H1 (cell line): ENCODE results near the gene RBMS2.

Experiments used
- EGR1 ChIP-seq: IDR thresholded peaks from 2 replicates; pipeline ENCODE4 v1.6.1; 2011; ENCODE audit warnings: low read depth, low read length, borderline replicate concordance
- NRF1 ChIP-seq: IDR thresholded peaks from 2 replicates; pipeline ENCODE4 v1.6.1; 2011; ENCODE audit warnings: mild to moderate bottlenecking, low read depth, low read length, improper control_type of control experiment
- PHF8 ChIP-seq: fragments of 200-600 bp; sonication (generic); conservative IDR thresholded peaks from 2 replicates; pipeline ENCODE4 v1.7.1; 2012; ENCODE audit warnings: low read depth, mild to moderate bottlenecking, inconsistent platforms, low read length, moderate library complexity
- POLR2AphosphoS5 ChIP-seq: IDR thresholded peaks from 2 replicates; pipeline ENCODE4 v1.6.1; 2011; ENCODE audit warnings: low read depth, low read length
- SP1 ChIP-seq: IDR thresholded peaks from 2 replicates; pipeline ENCODE4 v1.6.1; 2011; ENCODE audit warnings: low read depth, low read length
- TCF12 ChIP-seq: IDR thresholded peaks from 2 replicates; pipeline ENCODE4 v1.6.1; 2011; ENCODE audit warnings: low read depth, mild to moderate bottlenecking, low read length
- TEAD4 ChIP-seq: IDR thresholded peaks from 2 replicates; pipeline ENCODE4 v1.6.1; 2012; ENCODE audit warnings: low read depth, low read length, inconsistent platforms, mixed read lengths
- TF ChIP-seq, protein P1 (sequence below), 3 experiments: IDR thresholded peaks; 1 replicate in 2 of 3; 2 replicates in 1 of 3; pipeline versions ENCODE4 v1.5.1 to v1.6.1; 2011; ENCODE audit warnings: low read length in 3 of 3, mild to moderate bottlenecking in 3 of 3, inconsistent platforms in 2 of 3, low read depth in 1 of 3, moderate library complexity in 1 of 3; ENCODE audit not compliant: insufficient read depth in 1 of 3; ENCODE audit errors: control extremely low read depth in 1 of 3
- TF ChIP-seq, protein P2 (sequence below): IDR thresholded peaks from 2 replicates; pipeline ENCODE4 v1.6.1; 2012; ENCODE audit warnings: low read length, inconsistent platforms

- TF ChIP-seq POLR2AphosphoS5 (no peak), TEAD4 (no peak), SP1 (peak; percentile 74; the same call in 1 of the 2 replicates), PHF8 (no peak), TCF12 (no peak), EGR1 (peak; percentile 43; the same call in 1 of the 2 replicates), NRF1 (no peak)
- TF ChIP-seq, protein P1, sequence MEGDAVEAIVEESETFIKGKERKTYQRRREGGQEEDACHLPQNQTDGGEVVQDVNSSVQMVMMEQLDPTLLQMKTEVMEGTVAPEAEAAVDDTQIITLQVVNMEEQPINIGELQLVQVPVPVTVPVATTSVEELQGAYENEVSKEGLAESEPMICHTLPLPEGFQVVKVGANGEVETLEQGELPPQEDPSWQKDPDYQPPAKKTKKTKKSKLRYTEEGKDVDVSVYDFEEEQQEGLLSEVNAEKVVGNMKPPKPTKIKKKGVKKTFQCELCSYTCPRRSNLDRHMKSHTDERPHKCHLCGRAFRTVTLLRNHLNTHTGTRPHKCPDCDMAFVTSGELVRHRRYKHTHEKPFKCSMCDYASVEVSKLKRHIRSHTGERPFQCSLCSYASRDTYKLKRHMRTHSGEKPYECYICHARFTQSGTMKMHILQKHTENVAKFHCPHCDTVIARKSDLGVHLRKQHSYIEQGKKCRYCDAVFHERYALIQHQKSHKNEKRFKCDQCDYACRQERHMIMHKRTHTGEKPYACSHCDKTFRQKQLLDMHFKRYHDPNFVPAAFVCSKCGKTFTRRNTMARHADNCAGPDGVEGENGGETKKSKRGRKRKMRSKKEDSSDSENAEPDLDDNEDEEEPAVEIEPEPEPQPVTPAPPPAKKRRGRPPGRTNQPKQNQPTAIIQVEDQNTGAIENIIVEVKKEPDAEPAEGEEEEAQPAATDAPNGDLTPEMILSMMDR (IDR thresholded peaks at IDR 0.05; ENCODE audit: control extremely low read depth in 1 of 3, insufficient read depth in 1 of 3, low read depth in 1 of 3, low read length in 3 of 3), result no peak
- TF ChIP-seq, protein P2, sequence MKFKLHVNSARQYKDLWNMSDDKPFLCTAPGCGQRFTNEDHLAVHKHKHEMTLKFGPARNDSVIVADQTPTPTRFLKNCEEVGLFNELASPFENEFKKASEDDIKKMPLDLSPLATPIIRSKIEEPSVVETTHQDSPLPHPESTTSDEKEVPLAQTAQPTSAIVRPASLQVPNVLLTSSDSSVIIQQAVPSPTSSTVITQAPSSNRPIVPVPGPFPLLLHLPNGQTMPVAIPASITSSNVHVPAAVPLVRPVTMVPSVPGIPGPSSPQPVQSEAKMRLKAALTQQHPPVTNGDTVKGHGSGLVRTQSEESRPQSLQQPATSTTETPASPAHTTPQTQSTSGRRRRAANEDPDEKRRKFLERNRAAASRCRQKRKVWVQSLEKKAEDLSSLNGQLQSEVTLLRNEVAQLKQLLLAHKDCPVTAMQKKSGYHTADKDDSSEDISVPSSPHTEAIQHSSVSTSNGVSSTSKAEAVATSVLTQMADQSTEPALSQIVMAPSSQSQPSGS, result no peak
These were observed 110.4 kb downstream of the RBMS2 start for GRCh38 chr12:56631790-56632700.
